GM23338 (cell line): Measurements from ENCODE around the gene LMBR1L.

Source experiments
- CREB1 ChIP-seq: fragments of 250-450 bp; sonication (Bioruptor Pico); IDR thresholded peaks from 2 replicates; pipeline ENCODE4 v1.5.0; 2020; ENCODE audit warnings: low read depth, mild to moderate bottlenecking, moderate library complexity
- EZH2 ChIP-seq: fragments of 200-600 bp; sonication (generic); IDR thresholded peaks from one replicate; pipeline ENCODE4 v1.8.0; 2017; ENCODE audit warnings: antibody characterized with exemption, mild to moderate bottlenecking, low read depth; ENCODE audit not compliant: unreplicated experiment
- EZH2phosphoT487 ChIP-seq: fragments of 200-600 bp; sonication (generic); IDR thresholded peaks from one replicate; pipeline ENCODE4 v1.8.1; 2018; ENCODE audit warnings: antibody characterized with exemption; ENCODE audit not compliant: unreplicated experiment
- JUNB ChIP-seq: IDR thresholded peaks from one replicate; pipeline ENCODE4 v1.6.1; 2016; ENCODE audit warnings: antibody characterized with exemption; ENCODE audit not compliant: unreplicated experiment
- NANOG ChIP-seq: IDR thresholded peaks from 2 replicates; pipeline ENCODE4 v1.6.1; 2016; ENCODE audit warnings: antibody characterized with exemption, borderline replicate concordance
- POLR2AphosphoS5 ChIP-seq: IDR thresholded peaks from 2 replicates; pipeline ENCODE4 v1.6.1; 2016; ENCODE audit warnings: antibody characterized with exemption, low read depth
- STAT1 ChIP-seq: IDR thresholded peaks from one replicate; pipeline ENCODE4 v1.6.1; 2016; ENCODE audit warnings: antibody characterized with exemption; ENCODE audit not compliant: unreplicated experiment
- ZNF114 ChIP-seq: fragments of 250-450 bp; sonication (Bioruptor Pico); IDR thresholded peaks from 2 replicates; pipeline ENCODE4 v1.5.0; 2020; ENCODE audit warnings: mild to moderate bottlenecking, moderate library complexity
- ZNF331 ChIP-seq: fragments of 250-450 bp; sonication (Bioruptor Pico); IDR thresholded peaks from 2 replicates; pipeline ENCODE4 v1.5.0; 2020; ENCODE audit warnings: low read depth, mild to moderate bottlenecking, moderate library complexity
- TF ChIP-seq, protein P1 (sequence below), 2 experiments: fragments of 200-600 bp in 1 of 2; sonication (generic) in 1 of 2; conservative IDR thresholded peaks; 2 replicates each; pipeline versions ENCODE4 v1.5.1 to v1.6.1; 2016 to 2017; ENCODE audit warnings: antibody characterized with exemption in 2 of 2, low read depth in 2 of 2, mild to moderate bottlenecking in 2 of 2, moderate library complexity in 1 of 2
- TF ChIP-seq, protein P2 (sequence below): IDR thresholded peaks from one replicate; pipeline ENCODE4 v1.6.1; 2018; ENCODE audit warnings: antibody characterized with exemption; ENCODE audit not compliant: unreplicated experiment
- TF ChIP-seq, protein P3 (sequence below): IDR thresholded peaks from 2 replicates; pipeline ENCODE4 v1.6.1; 2016; ENCODE audit warnings: antibody characterized with exemption

DNA sequence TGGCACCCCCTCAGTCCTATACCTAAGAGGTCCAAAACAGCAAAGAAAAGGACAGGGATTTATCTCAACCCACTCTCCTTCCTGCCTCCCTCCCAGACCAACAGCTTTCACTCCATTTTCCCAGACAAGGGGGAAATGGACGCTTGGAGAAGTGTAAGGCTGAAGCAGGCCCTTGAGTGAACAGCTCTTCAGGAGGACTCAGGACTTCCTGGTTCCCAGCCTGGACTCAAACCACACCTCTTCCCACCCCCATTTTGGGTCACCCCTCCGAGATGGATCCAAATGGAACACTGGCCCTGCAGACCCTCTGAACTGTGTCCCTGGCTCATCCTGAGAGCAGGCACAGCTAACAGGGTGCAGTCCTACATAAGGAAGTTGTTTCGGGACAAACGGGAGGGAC, 52.8 kb downstream of the LMBR1L start:
- TF ChIP-seq, protein P1, sequence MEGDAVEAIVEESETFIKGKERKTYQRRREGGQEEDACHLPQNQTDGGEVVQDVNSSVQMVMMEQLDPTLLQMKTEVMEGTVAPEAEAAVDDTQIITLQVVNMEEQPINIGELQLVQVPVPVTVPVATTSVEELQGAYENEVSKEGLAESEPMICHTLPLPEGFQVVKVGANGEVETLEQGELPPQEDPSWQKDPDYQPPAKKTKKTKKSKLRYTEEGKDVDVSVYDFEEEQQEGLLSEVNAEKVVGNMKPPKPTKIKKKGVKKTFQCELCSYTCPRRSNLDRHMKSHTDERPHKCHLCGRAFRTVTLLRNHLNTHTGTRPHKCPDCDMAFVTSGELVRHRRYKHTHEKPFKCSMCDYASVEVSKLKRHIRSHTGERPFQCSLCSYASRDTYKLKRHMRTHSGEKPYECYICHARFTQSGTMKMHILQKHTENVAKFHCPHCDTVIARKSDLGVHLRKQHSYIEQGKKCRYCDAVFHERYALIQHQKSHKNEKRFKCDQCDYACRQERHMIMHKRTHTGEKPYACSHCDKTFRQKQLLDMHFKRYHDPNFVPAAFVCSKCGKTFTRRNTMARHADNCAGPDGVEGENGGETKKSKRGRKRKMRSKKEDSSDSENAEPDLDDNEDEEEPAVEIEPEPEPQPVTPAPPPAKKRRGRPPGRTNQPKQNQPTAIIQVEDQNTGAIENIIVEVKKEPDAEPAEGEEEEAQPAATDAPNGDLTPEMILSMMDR (conservative IDR thresholded peaks at IDR 0.05; ENCODE audit: low read depth in 2 of 2): no peak
- no peak for TF ChIP-seq EZH2
- TF ChIP-seq, protein P2, sequence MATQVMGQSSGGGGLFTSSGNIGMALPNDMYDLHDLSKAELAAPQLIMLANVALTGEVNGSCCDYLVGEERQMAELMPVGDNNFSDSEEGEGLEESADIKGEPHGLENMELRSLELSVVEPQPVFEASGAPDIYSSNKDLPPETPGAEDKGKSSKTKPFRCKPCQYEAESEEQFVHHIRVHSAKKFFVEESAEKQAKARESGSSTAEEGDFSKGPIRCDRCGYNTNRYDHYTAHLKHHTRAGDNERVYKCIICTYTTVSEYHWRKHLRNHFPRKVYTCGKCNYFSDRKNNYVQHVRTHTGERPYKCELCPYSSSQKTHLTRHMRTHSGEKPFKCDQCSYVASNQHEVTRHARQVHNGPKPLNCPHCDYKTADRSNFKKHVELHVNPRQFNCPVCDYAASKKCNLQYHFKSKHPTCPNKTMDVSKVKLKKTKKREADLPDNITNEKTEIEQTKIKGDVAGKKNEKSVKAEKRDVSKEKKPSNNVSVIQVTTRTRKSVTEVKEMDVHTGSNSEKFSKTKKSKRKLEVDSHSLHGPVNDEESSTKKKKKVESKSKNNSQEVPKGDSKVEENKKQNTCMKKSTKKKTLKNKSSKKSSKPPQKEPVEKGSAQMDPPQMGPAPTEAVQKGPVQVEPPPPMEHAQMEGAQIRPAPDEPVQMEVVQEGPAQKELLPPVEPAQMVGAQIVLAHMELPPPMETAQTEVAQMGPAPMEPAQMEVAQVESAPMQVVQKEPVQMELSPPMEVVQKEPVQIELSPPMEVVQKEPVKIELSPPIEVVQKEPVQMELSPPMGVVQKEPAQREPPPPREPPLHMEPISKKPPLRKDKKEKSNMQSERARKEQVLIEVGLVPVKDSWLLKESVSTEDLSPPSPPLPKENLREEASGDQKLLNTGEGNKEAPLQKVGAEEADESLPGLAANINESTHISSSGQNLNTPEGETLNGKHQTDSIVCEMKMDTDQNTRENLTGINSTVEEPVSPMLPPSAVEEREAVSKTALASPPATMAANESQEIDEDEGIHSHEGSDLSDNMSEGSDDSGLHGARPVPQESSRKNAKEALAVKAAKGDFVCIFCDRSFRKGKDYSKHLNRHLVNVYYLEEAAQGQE: no peak
- TF ChIP-seq CREB1: no peak
- TF ChIP-seq POLR2AphosphoS5: no peak
- no peak for TF ChIP-seq NANOG
- TF ChIP-seq EZH2phosphoT487: no peak
- TF ChIP-seq ZNF331 (CRISPR knock-in tag): no peak
- TF ChIP-seq JUNB: no peak
- TF ChIP-seq STAT1: no peak
- TF ChIP-seq, protein P3, sequence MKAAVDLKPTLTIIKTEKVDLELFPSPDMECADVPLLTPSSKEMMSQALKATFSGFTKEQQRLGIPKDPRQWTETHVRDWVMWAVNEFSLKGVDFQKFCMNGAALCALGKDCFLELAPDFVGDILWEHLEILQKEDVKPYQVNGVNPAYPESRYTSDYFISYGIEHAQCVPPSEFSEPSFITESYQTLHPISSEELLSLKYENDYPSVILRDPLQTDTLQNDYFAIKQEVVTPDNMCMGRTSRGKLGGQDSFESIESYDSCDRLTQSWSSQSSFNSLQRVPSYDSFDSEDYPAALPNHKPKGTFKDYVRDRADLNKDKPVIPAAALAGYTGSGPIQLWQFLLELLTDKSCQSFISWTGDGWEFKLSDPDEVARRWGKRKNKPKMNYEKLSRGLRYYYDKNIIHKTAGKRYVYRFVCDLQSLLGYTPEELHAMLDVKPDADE: no peak
- TF ChIP-seq ZNF114: no peak
